ENCODE results near the gene BMPR1B.

The BMPR1B gene

DNA sequence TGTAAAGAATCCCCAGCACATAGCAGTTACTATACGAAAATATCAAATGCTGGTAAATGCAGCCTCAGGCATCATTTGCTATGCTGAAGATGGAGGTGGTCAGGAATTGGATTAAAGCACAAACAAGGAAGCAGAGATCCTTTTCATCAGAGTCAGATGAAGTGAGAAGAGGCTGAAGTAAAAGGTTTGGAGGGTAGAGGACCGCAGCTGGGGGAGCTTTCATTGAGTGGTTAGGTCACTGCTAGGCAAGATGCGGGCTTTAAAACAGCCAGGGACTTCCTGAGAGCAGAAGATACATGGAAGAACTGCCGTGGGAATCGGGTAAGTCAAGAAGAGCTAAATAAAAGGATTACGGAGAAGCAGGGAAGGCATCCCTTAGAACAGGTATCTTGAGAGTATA, 439.6 kb downstream of the BMPR1B start:
- TF ChIP-seq POLR2AphosphoS5 (IDR thresholded peaks at IDR 0.05; ENCODE audit: low read depth, low read length) (no peak), SIN3A (IDR thresholded peaks at IDR 0.05; ENCODE audit: borderline replicate concordance, insufficient read depth, low read length) (no peak), TAF1 (IDR thresholded peaks at IDR 0.05; ENCODE audit: borderline replicate concordance, insufficient read depth, low read length) (no peak), FOXP2 (optimal IDR thresholded peaks at IDR 0.05; ENCODE audit: borderline replicate concordance, extremely low read depth, extremely low read length, insufficient read depth) (no peak)
- TF ChIP-seq, protein P1, sequence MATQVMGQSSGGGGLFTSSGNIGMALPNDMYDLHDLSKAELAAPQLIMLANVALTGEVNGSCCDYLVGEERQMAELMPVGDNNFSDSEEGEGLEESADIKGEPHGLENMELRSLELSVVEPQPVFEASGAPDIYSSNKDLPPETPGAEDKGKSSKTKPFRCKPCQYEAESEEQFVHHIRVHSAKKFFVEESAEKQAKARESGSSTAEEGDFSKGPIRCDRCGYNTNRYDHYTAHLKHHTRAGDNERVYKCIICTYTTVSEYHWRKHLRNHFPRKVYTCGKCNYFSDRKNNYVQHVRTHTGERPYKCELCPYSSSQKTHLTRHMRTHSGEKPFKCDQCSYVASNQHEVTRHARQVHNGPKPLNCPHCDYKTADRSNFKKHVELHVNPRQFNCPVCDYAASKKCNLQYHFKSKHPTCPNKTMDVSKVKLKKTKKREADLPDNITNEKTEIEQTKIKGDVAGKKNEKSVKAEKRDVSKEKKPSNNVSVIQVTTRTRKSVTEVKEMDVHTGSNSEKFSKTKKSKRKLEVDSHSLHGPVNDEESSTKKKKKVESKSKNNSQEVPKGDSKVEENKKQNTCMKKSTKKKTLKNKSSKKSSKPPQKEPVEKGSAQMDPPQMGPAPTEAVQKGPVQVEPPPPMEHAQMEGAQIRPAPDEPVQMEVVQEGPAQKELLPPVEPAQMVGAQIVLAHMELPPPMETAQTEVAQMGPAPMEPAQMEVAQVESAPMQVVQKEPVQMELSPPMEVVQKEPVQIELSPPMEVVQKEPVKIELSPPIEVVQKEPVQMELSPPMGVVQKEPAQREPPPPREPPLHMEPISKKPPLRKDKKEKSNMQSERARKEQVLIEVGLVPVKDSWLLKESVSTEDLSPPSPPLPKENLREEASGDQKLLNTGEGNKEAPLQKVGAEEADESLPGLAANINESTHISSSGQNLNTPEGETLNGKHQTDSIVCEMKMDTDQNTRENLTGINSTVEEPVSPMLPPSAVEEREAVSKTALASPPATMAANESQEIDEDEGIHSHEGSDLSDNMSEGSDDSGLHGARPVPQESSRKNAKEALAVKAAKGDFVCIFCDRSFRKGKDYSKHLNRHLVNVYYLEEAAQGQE (IDR thresholded peaks at IDR 0.05; ENCODE audit: insufficient read depth in 1 of 2, low read depth in 2 of 2, low read length in 2 of 2) = no peak

DNA sequence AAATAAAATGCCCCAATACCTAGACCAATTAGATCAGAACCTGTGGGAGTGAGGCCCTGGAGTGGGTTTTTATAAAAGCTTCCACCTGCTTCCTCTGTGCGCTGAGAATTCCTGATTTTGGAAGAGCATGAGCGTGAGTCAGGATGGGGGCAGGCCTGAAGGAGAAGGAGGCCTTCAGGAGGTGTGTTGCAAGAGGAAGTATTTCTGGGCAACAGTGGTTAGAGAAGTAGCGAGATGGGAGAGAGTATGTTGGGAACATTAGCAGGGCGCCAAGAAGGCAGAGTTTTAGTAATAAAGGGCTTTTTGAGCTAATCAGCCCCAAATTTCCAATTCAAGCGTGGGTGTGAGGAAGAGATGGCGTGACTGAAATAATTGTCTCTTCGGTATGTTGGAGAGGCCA, 441.2 kb downstream of the BMPR1B start:
- TF ChIP-seq, protein P1 (IDR thresholded peaks at IDR 0.05; ENCODE audit: insufficient read depth in 1 of 2, low read depth in 2 of 2, low read length in 2 of 2) = no peak
- TF ChIP-seq TAF1 (IDR thresholded peaks at IDR 0.05; ENCODE audit: borderline replicate concordance, insufficient read depth, low read length) (no peak), FOXP2 (optimal IDR thresholded peaks at IDR 0.05; ENCODE audit: borderline replicate concordance, extremely low read depth, extremely low read length, insufficient read depth) (no peak), POLR2AphosphoS5 (IDR thresholded peaks at IDR 0.05; ENCODE audit: low read depth, low read length) (no peak), SIN3A (IDR thresholded peaks at IDR 0.05; ENCODE audit: borderline replicate concordance, insufficient read depth, low read length) (no peak)

DNA sequence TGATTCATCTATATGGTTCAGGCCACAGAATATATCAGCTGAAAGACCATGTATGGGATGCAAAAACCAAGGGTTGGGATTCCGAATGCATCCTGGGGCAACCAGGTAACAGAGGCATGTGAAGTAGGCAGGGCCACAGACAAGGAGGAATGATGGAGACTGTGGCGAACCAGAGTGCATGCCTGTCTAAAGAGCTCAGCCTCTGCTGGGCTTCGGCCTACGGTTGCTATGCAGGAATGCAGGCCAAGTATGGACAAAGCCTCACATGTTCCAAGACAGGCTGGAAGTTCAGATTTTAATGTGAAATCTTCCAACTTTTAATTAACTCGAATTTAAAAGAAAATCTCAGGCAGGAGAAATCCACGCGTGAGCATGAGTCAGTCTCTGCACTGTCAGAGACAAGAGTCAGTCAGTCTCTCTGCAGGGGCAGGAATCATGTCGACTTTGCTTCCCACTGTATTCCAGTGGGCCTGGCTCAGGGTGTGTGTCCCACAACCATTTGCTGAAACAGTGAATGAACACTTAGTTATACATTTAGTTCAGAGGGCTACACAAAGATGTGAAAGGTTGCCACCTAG, 446.6 kb downstream of the BMPR1B start:
- TF ChIP-seq FOXP2 (optimal IDR thresholded peaks at IDR 0.05; ENCODE audit: borderline replicate concordance, extremely low read depth, extremely low read length, insufficient read depth) (no peak), TAF1 (IDR thresholded peaks at IDR 0.05; ENCODE audit: borderline replicate concordance, insufficient read depth, low read length) (no peak), POLR2AphosphoS5 (IDR thresholded peaks at IDR 0.05; ENCODE audit: low read depth, low read length) (no peak), SIN3A (IDR thresholded peaks at IDR 0.05; ENCODE audit: borderline replicate concordance, insufficient read depth, low read length) (no peak)
- TF ChIP-seq, protein P1 (IDR thresholded peaks at IDR 0.05; ENCODE audit: insufficient read depth in 1 of 2, low read depth in 2 of 2, low read length in 2 of 2) = no peak

DNA sequence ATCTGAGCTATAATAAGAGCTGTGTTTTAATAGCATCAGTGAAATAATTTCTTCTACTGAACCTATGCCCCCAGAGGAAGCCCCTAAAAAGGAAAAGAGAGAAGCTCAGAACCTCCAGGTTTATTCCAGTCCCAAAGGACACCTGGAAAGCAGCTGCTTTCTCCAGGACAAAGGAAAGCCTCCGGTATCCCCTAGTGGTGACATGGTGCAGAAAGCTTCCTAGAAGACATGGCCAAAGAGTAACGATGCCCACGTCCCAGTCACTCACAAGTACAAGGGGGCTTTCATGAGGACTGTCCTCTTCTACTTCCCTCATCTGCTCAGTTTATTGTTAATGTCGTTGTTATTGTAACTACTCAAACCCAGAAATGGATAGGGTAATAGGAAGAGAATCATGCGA, 447.1 kb downstream of the BMPR1B start:
- TF ChIP-seq, protein P1 (IDR thresholded peaks at IDR 0.05; ENCODE audit: insufficient read depth in 1 of 2, low read depth in 2 of 2, low read length in 2 of 2) = no peak
- no peak for TF ChIP-seq SIN3A (IDR thresholded peaks at IDR 0.05; ENCODE audit: borderline replicate concordance, insufficient read depth, low read length)
- no peak for TF ChIP-seq TAF1 (IDR thresholded peaks at IDR 0.05; ENCODE audit: borderline replicate concordance, insufficient read depth, low read length)
- TF ChIP-seq POLR2AphosphoS5 (IDR thresholded peaks at IDR 0.05; ENCODE audit: low read depth, low read length) = no peak
- TF ChIP-seq FOXP2 (optimal IDR thresholded peaks at IDR 0.05; ENCODE audit: borderline replicate concordance, extremely low read depth, extremely low read length, insufficient read depth) = no peak

All from PFSK-1 (cell line).